Renal cortex interstitium (tissue), 15 donors: ENCODE measurements around the gene ING5. TPM values are rescaled to one million over a fixed set of nuclear protein-coding genes. Genes with fewer than 3 reads are reported as not detected.
A peak's percentile ranks its signal among the peaks of the same experiment; 100 is the strongest.
"Not testable (repeated sequence)": the region's sequence is repeated elsewhere in the genome, so short reads cannot be mapped to it uniquely, and the experiment has no call there.

Source experiments
- DNase-seq, 11 donors: peaks; one replicate each; pipeline ENCODE4 v3.0.0-alpha.2; 2013; ENCODE audit warnings: low read depth in 9 of 11, low spot score in 4 of 11; ENCODE audit errors: extremely low read depth in 1 of 11
- long read RNA-seq, 16 experiments: transcript quantifications; one replicate each; lab custom pipeline, GENCODE V29; 2026
- polyA plus RNA-seq, 3 donors: library from polyadenylated mRNA; unstranded; fragments of 120-200 nt; gene quantifications; one replicate each; pipeline ENCODE4 v1.2.1, GENCODE V29; 2013; ENCODE audit not compliant: insufficient read length in 3 of 3

Gene ING5
- polyA plus RNA-seq = 10 to 100 TPM; 39.4 to 54.5 (median 41.0) TPM
- long read RNA-seq, donor 1, transcript ING5-210 (5 exons, 822 nt) = major isoform, 5 of 5 reads
- long read RNA-seq, donor 1, partial matches to known transcripts = 0 of 5 reads
- long read RNA-seq, donor 1, other reads (novel, unspliced or antisense) = 0 of 5 reads
- long read RNA-seq, donor 2, full-length matches to known transcripts = 7 of 7 reads
- long read RNA-seq, donor 2, partial matches to known transcripts = 0 of 7 reads
- long read RNA-seq, donor 2, other reads (novel, unspliced or antisense) = 0 of 7 reads
- long read RNA-seq, donor 3, full-length matches to known transcripts = 9 of 9 reads
- long read RNA-seq, donor 3, partial matches to known transcripts = 0 of 9 reads
- long read RNA-seq, donor 3, other reads (novel, unspliced or antisense) = 0 of 9 reads
- long read RNA-seq, donor 4, full-length matches to known transcripts = 9 of 14 reads
- long read RNA-seq, donor 4, partial matches to known transcripts = 5 of 14 reads
- long read RNA-seq, donor 4, other reads (novel, unspliced or antisense) = 0 of 14 reads
- long read RNA-seq, donor 5 = 0 reads
- long read RNA-seq, donor 6, full-length matches to known transcripts = 8 of 8 reads
- long read RNA-seq, donor 6, partial matches to known transcripts = 0 of 8 reads
- long read RNA-seq, donor 6, other reads (novel, unspliced or antisense) = 0 of 8 reads
- long read RNA-seq, donor 7, full-length matches to known transcripts = 12 of 17 reads
- long read RNA-seq, donor 7, partial matches to known transcripts = 5 of 17 reads
- long read RNA-seq, donor 7, other reads (novel, unspliced or antisense) = 0 of 17 reads
- long read RNA-seq, donor 8, full-length matches to known transcripts = 9 of 14 reads
- long read RNA-seq, donor 8, partial matches to known transcripts = 0 of 14 reads
- long read RNA-seq, donor 8, other reads (novel, unspliced or antisense) = 5 of 14 reads
- long read RNA-seq, donor 9, full-length matches to known transcripts = 4 of 4 reads
- long read RNA-seq, donor 9, partial matches to known transcripts = 0 of 4 reads
- long read RNA-seq, donor 9, other reads (novel, unspliced or antisense) = 0 of 4 reads
- long read RNA-seq, donor 10, partial matches to known transcripts = 0 of 5 reads
- long read RNA-seq, donor 10, other reads (novel, unspliced or antisense) = 0 of 5 reads
- long read RNA-seq, donor 11, full-length matches to known transcripts = 7 of 7 reads
- long read RNA-seq, donor 11, partial matches to known transcripts = 0 of 7 reads
- long read RNA-seq, donor 11, other reads (novel, unspliced or antisense) = 0 of 7 reads
- long read RNA-seq, donor 12, full-length matches to known transcripts = 2 of 12 reads
- long read RNA-seq, donor 12, partial matches to known transcripts = 10 of 12 reads
- long read RNA-seq, donor 12, other reads (novel, unspliced or antisense) = 0 of 12 reads
- long read RNA-seq, donor 13, full-length matches to known transcripts = 18 of 44 reads
- long read RNA-seq, donor 13, partial matches to known transcripts = 26 of 44 reads
- long read RNA-seq, donor 13, other reads (novel, unspliced or antisense) = 0 of 44 reads
- long read RNA-seq, donor 14, full-length matches to known transcripts = 9 of 16 reads
- long read RNA-seq, donor 14, partial matches to known transcripts = 7 of 16 reads
- long read RNA-seq, donor 14, other reads (novel, unspliced or antisense) = 0 of 16 reads
- long read RNA-seq, donor 15, full-length matches to known transcripts = 2 of 2 reads
- long read RNA-seq, donor 15, partial matches to known transcripts = 0 of 2 reads
- long read RNA-seq, donor 15, other reads (novel, unspliced or antisense) = 0 of 2 reads
- long read RNA-seq, donor 16, full-length matches to known transcripts = 15 of 15 reads
- long read RNA-seq, donor 16, partial matches to known transcripts = 0 of 15 reads
- long read RNA-seq, donor 16, other reads (novel, unspliced or antisense) = 0 of 15 reads

GRCh38 chr2:241701399-241702154, at the start of gene ING5:
Gene ING5 (plus strand): TSS chr2:241702039. CDS start chr2:241702066, 27 bp downstream.
- peak in 10 of 11 donors; percentile 76 to 94 (median 90) for DNase-seq

GRCh38 chr2:241652142-241652541, 49.7 kb upstream of the ING5 start:
- DNase-seq = no peak

GRCh38 chr2:241652722-241653121, 49.1 kb upstream of the ING5 start:
- no peak for DNase-seq

- DNase-seq = no peak
Observed at GRCh38 chr2:241653210-241653750, 48.6 kb upstream of the ING5 start.

- DNase-seq = no peak
Observed at GRCh38 chr2:241654551-241654950, 47.3 kb upstream of the ING5 start.

GRCh38 chr2:241655516-241656189, 46.2 kb upstream of the ING5 start:
- DNase-seq = no peak

- DNase-seq = no peak
Observed at GRCh38 chr2:241656190-241656741, 45.6 kb upstream of the ING5 start.

- no peak for DNase-seq
Observed at GRCh38 chr2:241657786-241658254, 44.0 kb upstream of the ING5 start.

- no peak for DNase-seq
Observed at GRCh38 chr2:241658296-241658695, 43.5 kb upstream of the ING5 start.

- peak in 8 of 11 donors; percentile 36 to 69 (median 62) for DNase-seq
Observed at GRCh38 chr2:241659150-241659739, 42.6 kb upstream of the ING5 start.

- no peak for DNase-seq
Observed at GRCh38 chr2:241660593-241661213, 41.1 kb upstream of the ING5 start.

- not testable (repeated sequence) for DNase-seq
Observed at GRCh38 chr2:241662731-241663130, 39.1 kb upstream of the ING5 start.

- DNase-seq = no peak
Observed at GRCh38 chr2:241665731-241666440, 36.0 kb upstream of the ING5 start.

- DNase-seq = peak in 8 of 11 donors; percentile 32 to 66 (median 50)
Observed at GRCh38 chr2:241666627-241667400, 35.0 kb upstream of the ING5 start.
